HFF-Myc (cell line): Measurements from ENCODE around the gene BIVM.

Experiments
- DNase-seq: peaks from one replicate; pipeline ENCODE4 v3.0.0-alpha.2; 2011; ENCODE audit warnings: low read depth; ENCODE audit errors: extremely low read depth
- H3K4me3 ChIP-seq: replicated peaks from 2 replicates; pipeline ENCODE4 v1.5.1; 2011; ENCODE audit warnings: low read depth, mild to moderate bottlenecking, control low read depth, low read length
- CTCF ChIP-seq: IDR thresholded peaks from 2 replicates; pipeline ENCODE4 v1.5.1; 2012; ENCODE audit warnings: mild to moderate bottlenecking, low read depth, low read length, control low read depth; ENCODE audit errors: missing control alignments

Gene BIVM

GRCh38 chr13:102872531-102872930, 73.6 kb downstream of the BIVM start:
- H3K4me3 ChIP-seq = no peak overlapping the region
- DNase-seq = no peak
- no peak for TF ChIP-seq CTCF

- no peak overlapping the region for H3K4me3 ChIP-seq
- TF ChIP-seq CTCF = no peak
- no peak for DNase-seq
Measured at GRCh38 chr13:102873653-102874052, 74.7 kb downstream of the BIVM start.

DNA sequence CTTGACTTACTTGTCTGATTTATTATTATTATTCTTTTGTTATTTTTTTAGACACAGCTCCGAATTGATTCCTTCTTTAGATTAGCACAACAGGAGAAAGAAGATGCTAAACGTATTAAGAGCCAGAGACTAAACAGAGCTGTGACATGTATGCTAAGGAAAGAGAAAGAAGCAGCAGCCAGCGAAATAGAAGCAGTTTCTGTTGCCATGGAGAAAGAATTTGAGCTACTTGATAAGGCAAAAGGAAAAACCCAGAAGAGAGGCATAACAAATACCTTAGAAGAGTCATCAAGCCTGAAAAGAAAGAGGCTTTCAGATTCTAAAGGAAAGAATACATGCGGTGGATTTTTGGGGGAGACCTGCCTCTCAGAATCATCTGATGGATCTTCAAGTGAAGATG, 76.3 kb downstream of the BIVM start:
- no peak overlapping the region for H3K4me3 ChIP-seq
- no peak for DNase-seq
- TF ChIP-seq CTCF = no peak

GRCh38 chr13:102877303-102877702, 78.4 kb downstream of the BIVM start:
- DNase-seq = no peak
- H3K4me3 ChIP-seq = no peak overlapping the region
- no peak for TF ChIP-seq CTCF

GRCh38 chr13:102878481-102878880, 79.6 kb downstream of the BIVM start:
- H3K4me3 ChIP-seq = no peak overlapping the region
- no peak for DNase-seq
- no peak for TF ChIP-seq CTCF

GRCh38 chr13:102879793-102880499, 81.0 kb downstream of the BIVM start:
- DNase-seq = no peak
- no peak for TF ChIP-seq CTCF
- no peak overlapping the region for H3K4me3 ChIP-seq
